Prostate gland (tissue), 2 donors: ENCODE data around the gene ASB7. TPM values are rescaled to one million over a fixed set of nuclear protein-coding genes. Genes with fewer than 3 reads are reported as not detected.

Experiments used
- DNase-seq: peaks from one replicate; pipeline ENCODE4 v3.0.0-alpha.2; 2019; ENCODE audit warnings: low spot score
- H3K27ac ChIP-seq, 2 donors: fragments of 200-600 bp; sonication (generic); 2 replicates each; pipeline ENCODE4 v1.5.1; 2017 to 2019
- H3K27me3 ChIP-seq: fragments of 200-600 bp; sonication (generic); replicated peaks from 2 replicates; pipeline ENCODE4 v1.5.1; 2019; ENCODE audit not compliant: insufficient read depth
- H3K36me3 ChIP-seq, 2 donors: fragments of 200-600 bp; sonication (generic); 1 replicate in 1 of 2; 2 replicates in 1 of 2; pipeline versions ENCODE4 v1.5.1 to v1.8.1; 2017 to 2019
- H3K4me1 ChIP-seq: fragments of 200-600 bp; sonication (generic); replicated peaks from 2 replicates; pipeline ENCODE4 v1.5.1; 2019
- H3K4me3 ChIP-seq, 2 donors: fragments of 200-600 bp; sonication (generic); 2 replicates each; pipeline ENCODE4 v1.5.1; 2017 to 2019
- H3K9me3 ChIP-seq: fragments of 200-600 bp; sonication (generic); 2 replicates; pipeline ENCODE4 v1.5.1; 2017
- CTCF ChIP-seq, 4 experiments: fragments of 200-600 bp in 2 of 4; fragments of 450-650 bp in 2 of 4; sonication (generic) in 2 of 4; IDR thresholded peaks; 1 replicate in 3 of 4; 2 replicates in 1 of 4; pipeline ENCODE4 v1.5.1; 2016 to 2019; ENCODE audit warnings: antibody characterized with exemption in 4 of 4, mild to moderate bottlenecking in 2 of 4, moderate library complexity in 2 of 4
- POLR2A ChIP-seq: fragments of 450-650 bp; IDR thresholded peaks from one replicate; pipeline ENCODE4 v1.6.1; 2016; ENCODE audit warnings: antibody characterized with exemption, mild to moderate bottlenecking
- POLR2AphosphoS5 ChIP-seq: sonication (generic); formaldehyde crosslinking; IDR thresholded peaks from one replicate; pipeline ENCODE4 v1.6.1; 2017; ENCODE audit warnings: antibody characterized with exemption
- WGBS: methylation state at CpG from one replicate; pipeline ENCODE4 v1.1.5; 2018; 5-methylcytosine and 5-hydroxymethylcytosine counted together
- intact Hi-C: fragments of 100-400 bp; cut with DNase I; formaldehyde crosslinking; loops from one replicate; pipeline ENCODE4 v1.14.2; 2022
- total RNA-seq, 2 donors: library from RNA; depleted of rRNA; stranded (reverse); fragments of >200 nt; gene quantifications; one replicate each; pipeline ENCODE4 v1.1.0, GENCODE V29; 2016

Gene ASB7
- total RNA-seq, 2 donors from 2014 or later: 17.3 to 22.3 TPM

DNA sequence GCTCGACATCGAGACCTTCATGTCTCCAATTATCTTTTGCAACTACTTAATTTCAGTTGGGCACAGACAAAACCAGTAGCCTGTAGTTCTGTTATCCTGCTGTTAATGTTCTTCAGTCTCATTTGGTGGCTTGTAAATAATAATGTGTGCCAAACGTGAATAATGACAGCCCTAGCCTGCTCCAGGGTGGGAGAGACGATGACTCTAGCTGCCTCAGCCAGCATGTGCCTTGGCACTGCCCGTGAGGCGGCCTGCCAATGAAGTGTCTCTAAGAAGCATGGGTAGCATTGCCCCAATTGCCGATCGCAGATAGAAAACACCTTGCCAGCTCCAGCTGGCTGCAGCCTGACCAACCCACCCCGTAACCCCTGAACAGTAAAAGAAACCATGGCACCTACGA is 58.8 kb downstream of the ASB7 start:
- H3K36me3 ChIP-seq: no peaks in the 10 kb centered on the region
- H3K4me1 ChIP-seq: no peaks in the 10 kb centered on the region
- intact Hi-C loops: no loop called here
- TF ChIP-seq POLR2A (no peak), POLR2AphosphoS5 (no peak), CTCF (IDR thresholded peaks at IDR 0.05) (no peak)
- H3K4me3 ChIP-seq: no peak overlapping the region
- no peak for DNase-seq
- WGBS: 79% methylated on average over 10 of the region's 10 CpGs
- H3K27me3 ChIP-seq: no peaks in the 10 kb centered on the region
- no peaks in the 10 kb centered on the region for H3K9me3 ChIP-seq
- H3K27ac ChIP-seq: no peak overlapping the region

DNA sequence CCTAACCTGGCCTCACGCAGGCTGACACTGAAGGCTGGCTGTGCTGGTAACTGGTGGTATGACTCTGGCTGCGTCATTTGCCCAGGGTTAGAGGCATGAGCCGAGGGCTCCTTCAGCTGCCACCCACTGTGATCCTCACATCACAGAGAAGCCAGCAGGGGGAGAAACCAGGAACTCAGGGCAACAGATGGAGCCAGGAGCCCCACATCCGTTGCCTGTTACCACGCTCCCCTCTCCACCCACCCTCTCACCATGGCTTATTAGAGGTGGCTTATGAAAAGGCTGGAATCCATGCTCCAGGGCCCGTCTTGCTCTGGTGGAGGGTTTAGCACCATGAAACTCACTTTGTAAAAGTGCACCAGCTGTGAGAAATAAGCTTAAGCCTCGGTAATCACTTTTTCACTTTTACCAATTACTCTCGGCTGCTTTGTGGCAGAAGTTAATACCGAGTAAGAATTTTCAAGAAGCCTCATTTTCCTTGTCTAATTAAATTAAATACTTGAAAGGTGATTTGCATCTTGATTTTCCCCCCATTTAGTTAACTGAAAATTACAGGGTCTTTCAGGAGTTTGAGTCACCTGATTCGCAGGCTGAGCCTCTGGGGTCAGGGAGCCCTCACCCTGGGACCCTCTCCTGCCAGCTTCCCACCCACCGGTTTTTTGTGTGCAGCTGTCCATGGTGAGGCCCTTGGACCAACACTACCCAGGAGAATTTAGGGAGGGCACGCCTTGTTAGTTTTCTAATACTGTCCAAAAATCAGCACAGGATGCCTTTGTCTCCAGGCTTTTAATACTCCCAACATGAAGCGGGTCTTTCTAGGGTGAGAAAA is 60.9 kb downstream of the ASB7 start:
- TF ChIP-seq POLR2A: no peak
- TF ChIP-seq CTCF (IDR thresholded peaks at IDR 0.05): no peak
- no peak for TF ChIP-seq POLR2AphosphoS5
- WGBS: 65% methylated on average over 13 of the region's 13 CpGs
- Histone ChIP-seq H3K36me3 (no peaks in the 10 kb centered on the region), H3K27ac (no peak overlapping the region), H3K9me3 (no peaks in the 10 kb centered on the region), H3K4me1 (no peaks in the 10 kb centered on the region), H3K27me3 (no peaks in the 10 kb centered on the region), H3K4me3 (no peak overlapping the region)
- intact Hi-C loops: no loop called here
- DNase-seq: no peak

DNA sequence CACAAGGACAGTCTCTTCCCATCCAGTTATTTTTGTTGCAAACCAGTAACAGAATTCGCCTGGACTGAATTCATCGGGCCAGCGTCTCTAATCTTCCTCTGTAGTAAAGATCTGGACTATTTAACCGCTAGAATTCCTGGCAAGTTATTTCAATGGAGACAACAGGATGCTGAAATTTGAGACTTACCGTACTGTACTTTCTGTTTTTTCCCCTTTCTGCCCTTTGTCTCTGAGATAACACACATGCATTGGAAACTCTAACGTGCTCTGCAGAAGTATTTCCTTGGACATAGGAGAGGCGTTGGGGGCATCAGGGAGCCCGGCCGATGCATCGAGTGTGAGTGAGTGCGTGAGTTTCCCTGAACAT is 61.5 kb downstream of the ASB7 start:
- Histone ChIP-seq H3K27me3 (no peaks in the 10 kb centered on the region), H3K27ac (no peak overlapping the region)
- 25% methylated on average over 11 of the region's 11 CpGs for WGBS

GRCh38 chr15:100665570-100665969 is 63.2 kb downstream of the ASB7 start:
- no peak for DNase-seq
- Histone ChIP-seq H3K27ac (no peak overlapping the region), H3K4me3 (no peak overlapping the region), H3K27me3 (no peaks in the 10 kb centered on the region), H3K4me1 (no peaks in the 10 kb centered on the region), H3K9me3 (no peaks in the 10 kb centered on the region), H3K36me3 (no peaks in the 10 kb centered on the region)
- intact Hi-C loops: loop anchor here (5.0 kb wide), 1 partner anchor 212 kb away; the partner anchor contains the start of gene ALDH1A3
- TF ChIP-seq CTCF (IDR thresholded peaks at IDR 0.05) (no peak), POLR2A (no peak), POLR2AphosphoS5 (no peak)
- 58% methylated on average over 7 of the region's 7 CpGs for WGBS

More for the DNA sequence above, 61.5 kb downstream of the ASB7 start:
- Histone ChIP-seq H3K4me3 (no peak overlapping the region), H3K9me3 (no peaks in the 10 kb centered on the region), H3K4me1 (no peaks in the 10 kb centered on the region), H3K36me3 (no peaks in the 10 kb centered on the region)
- DNase-seq: no peak
- TF ChIP-seq CTCF (IDR thresholded peaks at IDR 0.05) (no peak), POLR2A (no peak), POLR2AphosphoS5 (no peak)
- intact Hi-C loops: no loop called here
